Measurements from ENCODE around the gene CNOT3.

The CNOT3 gene

DNA sequence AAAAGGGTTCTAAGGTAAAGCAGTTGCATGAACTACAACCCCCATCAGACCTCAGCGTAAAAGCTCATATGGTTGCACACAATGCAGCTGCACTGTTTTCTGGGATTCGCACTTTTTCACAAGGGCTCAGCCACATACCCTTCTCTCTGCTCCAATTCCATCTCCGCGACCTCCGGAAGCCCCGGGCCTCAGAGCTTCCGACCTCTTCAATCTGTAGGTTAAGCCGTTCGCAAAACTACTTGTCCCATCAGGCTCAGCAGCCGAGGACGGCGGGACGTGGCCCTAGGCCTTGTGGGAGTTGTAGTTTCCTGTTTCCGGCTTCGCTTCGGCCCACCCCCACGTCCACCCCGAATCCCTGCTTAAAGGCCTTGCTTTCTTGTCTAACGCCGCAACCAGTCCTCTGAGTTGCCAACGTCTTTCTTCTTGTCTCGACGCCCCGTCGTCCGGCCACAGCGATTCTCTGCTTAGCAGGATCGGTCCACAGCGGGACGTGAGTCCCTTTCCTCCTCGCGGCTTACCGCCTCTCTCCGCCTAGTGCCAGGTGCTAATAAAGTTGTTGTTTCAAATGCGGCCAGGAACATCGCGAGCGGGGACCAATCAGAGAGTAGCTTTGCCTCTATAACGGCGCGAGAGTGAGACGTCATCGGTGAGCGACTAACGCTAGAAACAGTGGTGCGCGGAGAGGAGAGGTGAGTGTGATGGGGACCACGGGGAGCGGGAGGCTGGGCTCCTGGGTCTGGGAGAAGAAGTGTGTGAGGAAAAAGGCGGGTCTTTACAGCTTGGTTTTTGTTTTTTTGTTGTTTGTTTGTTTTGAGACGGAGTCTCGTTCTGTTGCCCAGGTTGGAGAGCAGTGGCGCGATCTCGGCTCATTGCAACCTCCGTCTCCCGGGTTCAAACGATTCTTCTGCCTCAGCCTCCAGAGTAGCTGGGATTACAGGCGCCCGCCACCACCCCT lies 22.2 kb upstream of the CNOT3 start, which contains the start of the genes PRPF31 and TFPT:
TSS of gene PRPF31 (plus strand) at position 646 of the 955 bp plus-strand sequence. CDS start 2,525 bp downstream, outside the sequence.
TSS of gene TFPT (minus strand) at position 549 of the 955 bp plus-strand sequence. CDS start at position 161, 388 bp downstream.
- Histone ChIP-seq H3K4me1 (ENCODE audit: control insufficient read depth, insufficient read depth, low read length) (peaks cover 7% of the 10 kb centered on the region), H3K9me3 (ENCODE audit: control insufficient read depth, insufficient read depth, low read depth, low read length) (no peaks in the 10 kb centered on the region), H3K27ac (ENCODE audit: extremely low read depth, low read depth, low read length) (peak within 1 kb of the TSS; percentile 80), H3K36me3 (ENCODE audit: control insufficient read depth in 2 of 2, insufficient read depth in 1 of 2, low read length in 2 of 2) (peaks cover 42 to 52% of the 10 kb centered on the region in 2 experiments), H3K4me3 (ENCODE audit: low read depth, low read length) (peak within 1 kb of the TSS; percentile 95)
- POLR2A ChIA-PET, result interaction anchor here (0.5 to 6.2 kb wide), 21 partner anchors 8 to 1380 kb away, joined by 3 to 116 read pairs (median 5); partner anchors contain the start of genes CNOT3, LENG1, LENG8 and MBOAT7
- CTCF ChIA-PET, result interaction anchor here (0.6 to 1.5 kb wide), 6 partner anchors 22 to 272 kb away, joined by 3 read pairs; partner anchors contain the start of gene MBOAT7
- TF ChIP-seq ZNF837 (tag by site-specific recombination; IDR thresholded peaks at IDR 0.05) (no peak), ZNF311 (tag by site-specific recombination; IDR thresholded peaks at IDR 0.05; ENCODE audit: borderline replicate concordance) (no peak), ZNF561 (tag by site-specific recombination; IDR thresholded peaks at IDR 0.05; ENCODE audit: borderline replicate concordance) (peak; percentile 99), GLI2 (tag by site-specific recombination; IDR thresholded peaks at IDR 0.05; ENCODE audit: borderline replicate concordance, low read depth) (no peak), ZNF639 (tag by site-specific recombination; IDR thresholded peaks at IDR 0.05) (peak; percentile 96), ZNF19 (tag by site-specific recombination; IDR thresholded peaks at IDR 0.05; ENCODE audit: low read depth) (0 out of 2 replicates have a peak, but pooled peaks have one; percentile 16), ZNF362 (tag by site-specific recombination; IDR thresholded peaks at IDR 0.05) (0 out of 2 replicates have a peak, but pooled peaks have one; percentile 43), ZNF155 (tag by site-specific recombination; IDR thresholded peaks at IDR 0.05) (no peak), ZNF521 (tag by site-specific recombination; IDR thresholded peaks at IDR 0.05) (no peak), ZNF223 (tag by site-specific recombination; IDR thresholded peaks at IDR 0.05) (no peak), ZNF701 (tag by site-specific recombination; IDR thresholded peaks at IDR 0.05) (no peak), ZNF707 (tag by site-specific recombination; IDR thresholded peaks at IDR 0.05) (no peak), ZNF548 (tag by site-specific recombination; IDR thresholded peaks at IDR 0.05) (no peak), ZNF777 (tag by site-specific recombination; IDR thresholded peaks at IDR 0.05; ENCODE audit: borderline replicate concordance) (no peak), KLF7 (tag by site-specific recombination; IDR thresholded peaks at IDR 0.05; ENCODE audit: borderline replicate concordance) (peak; percentile 88; the same call in 1 of the 2 replicates), GLIS2 (tag by site-specific recombination; IDR thresholded peaks at IDR 0.05) (no peak; the same call in 1 of the 2 replicates), ZNF221 (tag by site-specific recombination; IDR thresholded peaks at IDR 0.05; ENCODE audit: borderline replicate concordance) (no peak), ZNF677 (tag by site-specific recombination; IDR thresholded peaks at IDR 0.05) (no peak), ZNF133 (tag by site-specific recombination; IDR thresholded peaks at IDR 0.05) (no peak), ZBTB1 (tag by site-specific recombination; IDR thresholded peaks at IDR 0.05) (no peak), ZNF776 (tag by site-specific recombination; IDR thresholded peaks at IDR 0.05; ENCODE audit: borderline replicate concordance) (no peak), ZSCAN4 (tag by site-specific recombination; IDR thresholded peaks at IDR 0.05) (no peak), MYNN (tag by site-specific recombination; IDR thresholded peaks at IDR 0.05; ENCODE audit: borderline replicate concordance) (peak; percentile 44; the same call in 1 of the 2 replicates), ZSCAN30 (tag by site-specific recombination; IDR thresholded peaks at IDR 0.05) (peak; percentile 97), ZEB2 (tag by site-specific recombination; IDR thresholded peaks at IDR 0.05) (peak; percentile 80; the same call in 1 of the 2 replicates), ZNF132 (tag by site-specific recombination; IDR thresholded peaks at IDR 0.05; ENCODE audit: borderline replicate concordance) (no peak), ZNF350 (tag by site-specific recombination; IDR thresholded peaks at IDR 0.05) (no peak), SP7 (tag by site-specific recombination; IDR thresholded peaks at IDR 0.05) (peak; percentile 95)
- TF ChIP-seq, protein P1, sequence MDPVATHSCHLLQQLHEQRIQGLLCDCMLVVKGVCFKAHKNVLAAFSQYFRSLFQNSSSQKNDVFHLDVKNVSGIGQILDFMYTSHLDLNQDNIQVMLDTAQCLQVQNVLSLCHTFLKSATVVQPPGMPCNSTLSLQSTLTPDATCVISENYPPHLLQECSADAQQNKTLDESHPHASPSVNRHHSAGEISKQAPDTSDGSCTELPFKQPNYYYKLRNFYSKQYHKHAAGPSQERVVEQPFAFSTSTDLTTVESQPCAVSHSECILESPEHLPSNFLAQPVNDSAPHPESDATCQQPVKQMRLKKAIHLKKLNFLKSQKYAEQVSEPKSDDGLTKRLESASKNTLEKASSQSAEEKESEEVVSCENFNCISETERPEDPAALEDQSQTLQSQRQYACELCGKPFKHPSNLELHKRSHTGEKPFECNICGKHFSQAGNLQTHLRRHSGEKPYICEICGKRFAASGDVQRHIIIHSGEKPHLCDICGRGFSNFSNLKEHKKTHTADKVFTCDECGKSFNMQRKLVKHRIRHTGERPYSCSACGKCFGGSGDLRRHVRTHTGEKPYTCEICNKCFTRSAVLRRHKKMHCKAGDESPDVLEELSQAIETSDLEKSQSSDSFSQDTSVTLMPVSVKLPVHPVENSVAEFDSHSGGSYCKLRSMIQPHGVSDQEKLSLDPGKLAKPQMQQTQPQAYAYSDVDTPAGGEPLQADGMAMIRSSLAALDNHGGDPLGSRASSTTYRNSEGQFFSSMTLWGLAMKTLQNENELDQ (tag by site-specific recombination; IDR thresholded peaks at IDR 0.05; ENCODE audit: low read depth), result no peak
- TF ChIP-seq, protein P2, sequence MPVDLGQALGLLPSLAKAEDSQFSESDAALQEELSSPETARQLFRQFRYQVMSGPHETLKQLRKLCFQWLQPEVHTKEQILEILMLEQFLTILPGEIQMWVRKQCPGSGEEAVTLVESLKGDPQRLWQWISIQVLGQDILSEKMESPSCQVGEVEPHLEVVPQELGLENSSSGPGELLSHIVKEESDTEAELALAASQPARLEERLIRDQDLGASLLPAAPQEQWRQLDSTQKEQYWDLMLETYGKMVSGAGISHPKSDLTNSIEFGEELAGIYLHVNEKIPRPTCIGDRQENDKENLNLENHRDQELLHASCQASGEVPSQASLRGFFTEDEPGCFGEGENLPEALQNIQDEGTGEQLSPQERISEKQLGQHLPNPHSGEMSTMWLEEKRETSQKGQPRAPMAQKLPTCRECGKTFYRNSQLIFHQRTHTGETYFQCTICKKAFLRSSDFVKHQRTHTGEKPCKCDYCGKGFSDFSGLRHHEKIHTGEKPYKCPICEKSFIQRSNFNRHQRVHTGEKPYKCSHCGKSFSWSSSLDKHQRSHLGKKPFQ (tag by site-specific recombination; IDR thresholded peaks at IDR 0.05), result no peak
